Upper lobe of left lung (tissue), 6 donors: ENCODE data around the gene RNF17. TPM values are rescaled to one million over a fixed set of nuclear protein-coding genes. Genes with fewer than 3 reads are reported as not detected.

ENCODE experiments used
- ATAC-seq, 2 donors: fragments of 200-7000 bp; cut with Tn5 transposase; one replicate each; pipeline ENCODE4 v1.9.1; 2022; ENCODE audit warnings: mild to moderate bottlenecking in 2 of 2, moderate library complexity in 2 of 2; ENCODE audit not compliant: low FRiP score in 2 of 2
- DNase-seq, 2 donors: peaks; one replicate each; pipeline ENCODE4 v3.0.0-alpha.2; 2019 to 2020
- H3K27ac ChIP-seq, 4 donors: fragments of 200-600 bp; sonication (generic); one replicate each; pipeline ENCODE4 v1.5.1; 2016 to 2019
- H3K27me3 ChIP-seq, 4 donors: fragments of 200-600 bp; sonication (generic); one replicate each; pipeline ENCODE4 v1.5.1; 2017 to 2019
- H3K36me3 ChIP-seq, 4 donors: fragments of 200-600 bp; sonication (generic); one replicate each; pipeline ENCODE4 v1.5.1; 2016 to 2019
- H3K4me1 ChIP-seq, 4 donors: fragments of 200-600 bp; sonication (generic); one replicate each; pipeline ENCODE4 v1.5.1; 2018 to 2019
- H3K4me3 ChIP-seq, 4 donors: fragments of 200-600 bp; sonication (generic); one replicate each; pipeline ENCODE4 v1.5.1; 2017 to 2019; ENCODE audit warnings: mild to moderate bottlenecking in 2 of 4, moderate library complexity in 1 of 4
- H3K9me3 ChIP-seq, 4 donors: fragments of 200-600 bp; sonication (generic); one replicate each; pipeline ENCODE4 v1.5.1; 2018 to 2019
- EP300 ChIP-seq, 4 donors: sonication (generic); formaldehyde crosslinking; IDR thresholded peaks; one replicate each; pipeline ENCODE4 v1.5.1; 2017; ENCODE audit warnings: antibody characterized with exemption in 4 of 4, control low read depth in 2 of 4
- POLR2A ChIP-seq, 4 donors: fragments of 450-650 bp; IDR thresholded peaks; one replicate each; pipeline ENCODE4 v1.5.1; 2016 to 2017; ENCODE audit warnings: antibody characterized with exemption in 4 of 4, mild to moderate bottlenecking in 2 of 4
- POLR2AphosphoS5 ChIP-seq, 2 donors: sonication (generic); formaldehyde crosslinking; IDR thresholded peaks; one replicate each; pipeline ENCODE4 v1.5.1; 2017; ENCODE audit warnings: antibody characterized with exemption in 2 of 2
- WGBS, 2 donors: methylation state at CpG; one replicate each; pipeline ENCODE4 v1.1.5; 2017 to 2018; 5-methylcytosine and 5-hydroxymethylcytosine counted together
- total RNA-seq, 6 donors: library from RNA; depleted of rRNA in 4 of 6; stranded (reverse); fragments of >200 nt in 4 of 6; gene quantifications; one replicate each; pipeline versions ENCODE4 v1.1.0 to v1.2.1, GENCODE V29; 2016 to 2021
- TF ChIP-seq, protein P1 (sequence below), 6 experiments: fragments of 450-650 bp in 4 of 6; fragments of 200-600 bp in 2 of 6; sonication (generic) in 2 of 6; IDR thresholded peaks; one replicate each; pipeline ENCODE4 v1.5.1; 2016 to 2019; ENCODE audit warnings: antibody characterized with exemption in 6 of 6
- donor health status: DM: no; HTN: no; CAD: no; lungs with moderate emphysema.
- donor health status: DM: no; HTN: yes; CAD: no; lungs with severe emphysema.

The RNF17 gene
- total RNA-seq, 6 donors from 2014 or later = 0.27 to 1.9 TPM; not detected in 4

DNA sequence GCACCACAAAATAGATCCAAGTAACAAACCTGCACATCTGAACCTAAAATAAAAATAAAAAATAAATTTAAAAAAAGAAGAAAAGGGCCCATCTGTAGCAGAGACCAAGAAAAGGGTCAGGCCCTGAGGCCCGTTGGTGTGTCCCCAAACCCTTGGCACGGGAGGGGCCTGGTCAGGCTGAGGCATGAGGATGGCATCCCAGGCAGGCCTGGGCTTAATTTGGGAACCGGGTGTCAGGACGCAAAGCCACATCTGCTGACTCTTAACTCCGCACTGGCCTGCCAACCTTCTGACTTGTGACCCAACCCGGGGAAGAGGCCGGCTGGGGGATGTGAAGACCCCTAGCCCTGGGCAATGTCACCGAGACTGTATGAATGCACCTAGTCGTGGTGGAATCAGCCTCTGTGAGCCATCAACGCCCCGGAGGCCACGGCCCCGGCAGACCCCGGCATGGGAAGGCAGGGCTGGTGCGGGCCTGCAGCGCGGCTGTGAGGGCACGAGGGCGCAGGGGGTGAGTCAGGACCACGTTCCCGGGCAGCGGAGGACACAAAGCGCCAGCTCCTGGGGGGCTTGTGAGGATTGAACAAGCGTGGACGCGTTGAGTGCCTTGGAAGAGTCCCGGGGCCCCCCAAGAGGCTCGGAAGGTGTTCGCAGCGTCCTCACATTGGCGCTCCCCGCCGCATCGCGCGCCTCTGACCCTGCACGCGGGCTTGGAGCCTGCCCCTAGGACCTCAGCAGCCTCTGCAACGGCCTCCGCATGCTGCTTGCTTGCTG is 45.6 kb upstream of the RNF17 start:
- no peak for TF ChIP-seq POLR2A (IDR thresholded peaks at IDR 0.05)
- TF ChIP-seq, protein P1, sequence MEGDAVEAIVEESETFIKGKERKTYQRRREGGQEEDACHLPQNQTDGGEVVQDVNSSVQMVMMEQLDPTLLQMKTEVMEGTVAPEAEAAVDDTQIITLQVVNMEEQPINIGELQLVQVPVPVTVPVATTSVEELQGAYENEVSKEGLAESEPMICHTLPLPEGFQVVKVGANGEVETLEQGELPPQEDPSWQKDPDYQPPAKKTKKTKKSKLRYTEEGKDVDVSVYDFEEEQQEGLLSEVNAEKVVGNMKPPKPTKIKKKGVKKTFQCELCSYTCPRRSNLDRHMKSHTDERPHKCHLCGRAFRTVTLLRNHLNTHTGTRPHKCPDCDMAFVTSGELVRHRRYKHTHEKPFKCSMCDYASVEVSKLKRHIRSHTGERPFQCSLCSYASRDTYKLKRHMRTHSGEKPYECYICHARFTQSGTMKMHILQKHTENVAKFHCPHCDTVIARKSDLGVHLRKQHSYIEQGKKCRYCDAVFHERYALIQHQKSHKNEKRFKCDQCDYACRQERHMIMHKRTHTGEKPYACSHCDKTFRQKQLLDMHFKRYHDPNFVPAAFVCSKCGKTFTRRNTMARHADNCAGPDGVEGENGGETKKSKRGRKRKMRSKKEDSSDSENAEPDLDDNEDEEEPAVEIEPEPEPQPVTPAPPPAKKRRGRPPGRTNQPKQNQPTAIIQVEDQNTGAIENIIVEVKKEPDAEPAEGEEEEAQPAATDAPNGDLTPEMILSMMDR (IDR thresholded peaks at IDR 0.05) = no peak
- TF ChIP-seq POLR2AphosphoS5 (IDR thresholded peaks at IDR 0.05) = no peak
- TF ChIP-seq EP300 (IDR thresholded peaks at IDR 0.05) = no peak
- Histone ChIP-seq H3K27me3 (no peaks in the 10 kb centered on the region), H3K4me3 (no peak overlapping the region), H3K9me3 (no peaks in the 10 kb centered on the region), H3K27ac (no peak overlapping the region), H3K4me1 (no peaks in the 10 kb centered on the region), H3K36me3 (no peaks in the 10 kb centered on the region)
- DNase-seq (peak in 1 of 2 donors; percentile 77), ATAC-seq (no peak)
- 91 to 93% methylated on average over 24 to 32 of the region's 40 CpGs for WGBS, 2 donors

DNA sequence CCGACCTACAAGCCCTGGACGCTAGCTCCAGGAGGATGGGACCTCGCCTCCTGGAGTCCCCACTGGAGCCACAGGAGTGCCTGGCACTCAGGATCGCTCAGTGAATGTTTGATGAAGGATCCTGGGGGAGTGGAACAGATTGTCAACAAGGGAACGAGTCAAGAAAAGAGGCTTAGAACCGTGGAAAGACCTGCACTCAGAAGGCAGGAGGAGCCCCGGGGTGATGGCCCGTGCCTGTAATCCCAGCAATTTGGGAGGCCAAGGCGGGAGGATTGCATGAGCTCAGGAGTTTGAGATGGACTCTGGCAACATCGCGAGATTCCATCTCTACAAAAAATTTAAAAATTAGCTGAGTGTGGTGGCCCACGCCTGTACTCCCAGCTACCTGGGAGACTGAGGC is 44.8 kb upstream of the RNF17 start:
- DNase-seq (no peak), ATAC-seq (no peak)
- H3K27ac ChIP-seq = no peak overlapping the region
- no peak for TF ChIP-seq EP300 (IDR thresholded peaks at IDR 0.05)
- no peak for TF ChIP-seq POLR2A (IDR thresholded peaks at IDR 0.05)
- TF ChIP-seq, protein P1 (IDR thresholded peaks at IDR 0.05) = no peak
- TF ChIP-seq POLR2AphosphoS5 (IDR thresholded peaks at IDR 0.05) = no peak
- H3K27me3 ChIP-seq = no peaks in the 10 kb centered on the region
- WGBS, 2 donors = 84 to 88% methylated on average over 12 of the region's 12 CpGs
- H3K9me3 ChIP-seq = no peaks in the 10 kb centered on the region
- no peaks in the 10 kb centered on the region for H3K4me1 ChIP-seq
- H3K36me3 ChIP-seq = no peaks in the 10 kb centered on the region
- H3K4me3 ChIP-seq = no peak overlapping the region

DNA sequence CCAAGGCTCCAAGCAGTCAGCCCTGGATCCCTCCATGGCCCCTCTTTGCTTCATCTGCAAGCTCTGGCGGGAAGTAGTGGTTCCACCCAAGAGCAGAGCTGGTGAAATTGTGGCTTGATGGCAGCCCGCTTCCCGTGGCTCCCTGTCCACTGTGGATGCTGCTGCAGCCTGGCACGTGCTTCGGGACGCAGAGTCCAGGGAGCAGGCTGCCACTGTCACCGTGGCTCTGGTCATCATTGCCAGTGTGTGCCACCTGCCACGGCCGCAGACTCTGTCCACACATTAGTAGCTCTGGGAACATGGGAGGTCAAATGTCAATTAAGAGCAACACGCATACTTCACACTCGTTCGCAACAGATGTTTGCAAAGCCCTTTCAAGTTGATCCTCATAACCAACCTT is 40.8 kb upstream of the RNF17 start:
- TF ChIP-seq, protein P1 (IDR thresholded peaks at IDR 0.05) = no peak
- no peak for TF ChIP-seq POLR2AphosphoS5 (IDR thresholded peaks at IDR 0.05)
- no peak for TF ChIP-seq EP300 (IDR thresholded peaks at IDR 0.05)
- TF ChIP-seq POLR2A (IDR thresholded peaks at IDR 0.05) = no peak
- WGBS, 2 donors = 70 to 82% methylated on average over 12 of the region's 12 CpGs
- Histone ChIP-seq H3K36me3 (no peaks in the 10 kb centered on the region), H3K4me3 (no peak overlapping the region), H3K27ac (no peak overlapping the region), H3K9me3 (no peaks in the 10 kb centered on the region), H3K4me1 (peaks cover 0 to 4% (median 0%) of the 10 kb centered on the region in 4 donors), H3K27me3 (no peaks in the 10 kb centered on the region)
- ATAC-seq (no peak), DNase-seq (peak in 1 of 2 donors; percentile 46)

DNA sequence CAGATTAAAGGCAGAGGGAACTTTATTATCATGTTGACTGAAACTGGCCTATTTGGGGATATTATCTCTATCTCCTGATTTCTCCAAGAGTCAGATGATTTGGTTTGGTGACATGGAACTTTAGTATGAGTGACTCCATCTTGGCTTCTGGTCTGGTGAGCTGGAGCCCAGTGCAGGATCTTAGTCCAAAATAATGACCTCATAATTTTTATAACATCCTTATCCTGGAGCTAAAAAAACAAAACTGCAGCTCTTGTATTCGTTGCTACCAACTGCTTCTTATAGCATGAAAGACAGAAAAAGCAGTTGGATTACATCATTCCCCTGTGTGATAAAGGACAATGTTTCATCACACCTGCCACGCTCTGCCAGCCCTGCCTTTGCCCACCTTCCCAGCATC is 39.3 kb upstream of the RNF17 start:
- DNase-seq (no peak), ATAC-seq (no peak)
- H3K36me3 ChIP-seq = no peaks in the 10 kb centered on the region
- H3K4me3 ChIP-seq = no peak overlapping the region
- H3K27ac ChIP-seq = no peak overlapping the region
- H3K4me1 ChIP-seq = peaks cover 0 to 4% (median 0%) of the 10 kb centered on the region in 4 donors
- no peaks in the 10 kb centered on the region for H3K9me3 ChIP-seq
- no peak for TF ChIP-seq EP300 (IDR thresholded peaks at IDR 0.05)
- TF ChIP-seq, protein P1 (IDR thresholded peaks at IDR 0.05) = no peak
- no peak for TF ChIP-seq POLR2AphosphoS5 (IDR thresholded peaks at IDR 0.05)
- no peak for TF ChIP-seq POLR2A (IDR thresholded peaks at IDR 0.05)
- H3K27me3 ChIP-seq = no peaks in the 10 kb centered on the region
- WGBS, 2 donors = 45 to 49% methylated on average over 2 of the region's 2 CpGs

DNA sequence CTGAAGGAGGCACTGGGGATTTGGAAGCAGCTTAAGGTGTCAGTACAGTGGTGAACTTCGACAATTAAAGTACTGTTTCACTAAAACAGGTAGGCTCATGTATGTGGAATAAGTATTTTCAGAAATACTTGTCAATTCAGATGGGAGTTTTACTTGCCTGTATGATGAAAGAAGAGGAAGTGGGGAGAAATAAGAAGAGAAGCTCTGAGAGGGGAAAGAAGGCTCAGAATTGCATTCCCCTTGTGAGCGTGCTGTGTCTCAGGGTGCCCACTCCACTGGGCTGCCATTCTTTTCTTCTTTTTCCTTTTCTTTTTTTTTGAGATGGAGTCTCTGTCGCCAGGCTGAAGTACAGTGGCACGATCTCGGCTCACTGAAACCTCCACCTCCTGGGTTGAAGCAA is 38.6 kb upstream of the RNF17 start:
- TF ChIP-seq POLR2AphosphoS5 (IDR thresholded peaks at IDR 0.05) (no peak), POLR2A (IDR thresholded peaks at IDR 0.05) (no peak), EP300 (IDR thresholded peaks at IDR 0.05) (no peak)
- TF ChIP-seq, protein P1 (IDR thresholded peaks at IDR 0.05) = no peak
- Histone ChIP-seq H3K27me3 (no peaks in the 10 kb centered on the region), H3K4me1 (peaks cover 0 to 4% (median 0%) of the 10 kb centered on the region in 4 donors), H3K27ac (no peak overlapping the region), H3K36me3 (no peaks in the 10 kb centered on the region), H3K4me3 (no peak overlapping the region), H3K9me3 (no peaks in the 10 kb centered on the region)
- 86% methylated on average over 5 of the region's 5 CpGs for WGBS, 2 donors
- no peak for DNase-seq
- ATAC-seq = no peak
